Spleen (tissue), 11 donors: ENCODE measurements around the gene HSPA1L. TPM values are rescaled to one million over a fixed set of nuclear protein-coding genes. Genes with fewer than 3 reads are reported as not detected.

ENCODE experiments used
- DNase-seq: peaks from one replicate; pipeline ENCODE4 v3.0.0-alpha.2; 2020
- H3K27ac ChIP-seq, 8 donors: fragments of 200-600 bp; sonication (generic) in 7 of 8; 1 replicate in 4 of 8; 2 replicates in 4 of 8; pipeline versions ENCODE4 v1.5.0 to v1.8.0; 2016 to 2021; ENCODE audit warnings: inconsistent platforms in 4 of 8, mild to moderate bottlenecking in 4 of 8, moderate library complexity in 1 of 8
- H3K27me3 ChIP-seq, 7 donors: fragments of 200-600 bp; sonication (generic) in 6 of 7; replicated peaks in 1 of 7; 1 replicate in 4 of 7; 2 replicates in 3 of 7; pipeline versions ENCODE4 v1.5.0 to v1.8.0; 2016 to 2021; ENCODE audit warnings: inconsistent platforms in 3 of 7, mild to moderate bottlenecking in 1 of 7
- H3K36me3 ChIP-seq, 6 donors: fragments of 200-600 bp; sonication (generic) in 5 of 6; 1 replicate in 4 of 6; 2 replicates in 2 of 6; pipeline versions ENCODE4 v1.5.0 to v1.8.0; 2016 to 2021; ENCODE audit warnings: inconsistent platforms in 2 of 6
- H3K4me1 ChIP-seq, 6 donors: fragments of 200-600 bp; sonication (generic) in 5 of 6; 1 replicate in 3 of 6; 2 replicates in 3 of 6; pipeline versions ENCODE4 v1.5.0 to v1.8.0; 2016 to 2021; ENCODE audit warnings: inconsistent platforms in 3 of 6
- H3K4me3 ChIP-seq, 8 donors: fragments of 200-600 bp; sonication (generic) in 7 of 8; 1 replicate in 4 of 8; 2 replicates in 4 of 8; pipeline versions ENCODE4 v1.5.0 to v1.8.0; 2016 to 2021; ENCODE audit warnings: inconsistent platforms in 4 of 8, mild to moderate bottlenecking in 4 of 8, moderate library complexity in 2 of 8
- H3K9me3 ChIP-seq, 8 donors: fragments of 200-600 bp; sonication (generic) in 7 of 8; 1 replicate in 4 of 8; 2 replicates in 4 of 8; pipeline versions ENCODE4 v1.5.0 to v1.8.0; 2016 to 2021; ENCODE audit warnings: inconsistent platforms in 4 of 8
- POLR2A ChIP-seq, 3 donors: fragments of 450-650 bp; IDR thresholded peaks; one replicate each; pipeline ENCODE4 v1.5.1; 2017; ENCODE audit warnings: antibody characterized with exemption in 3 of 3, mild to moderate bottlenecking in 1 of 3
- POLR2AphosphoS5 ChIP-seq, 3 donors: sonication (generic); formaldehyde crosslinking; IDR thresholded peaks; one replicate each; pipeline ENCODE4 v1.5.1; 2017; ENCODE audit warnings: antibody characterized with exemption in 3 of 3
- WGBS, 5 donors: extraction: QIAGEN DNeasy Blood & Tissue Kit in 3 of 5; methylation state at CpG; one replicate each; pipeline versions ENCODE4 v1.1.5 to v1.1.7; 2013 to 2018; 5-methylcytosine and 5-hydroxymethylcytosine counted together
- intact Hi-C: fragments of 100-400 bp; cut with DNase I; formaldehyde crosslinking; loops from one replicate; pipeline ENCODE4 v1.15.0; 2023; ENCODE audit warnings: low total_unique reads
- polyA plus RNA-seq, 3 donors: library from polyadenylated mRNA; stranded (reverse); fragments of 200-250 nt; gene quantifications; one replicate each; pipeline ENCODE4 v1.2.1, GENCODE V29; 2013
- small RNA-seq, 4 donors: library from RNA; depleted of rRNA; stranded (forward); fragments of <200 nt; gene quantifications; one replicate each; pipeline ENCODE3, GENCODE V24; 2016
- total RNA-seq, 7 donors: library from RNA; depleted of rRNA in 3 of 7; stranded (reverse); fragments of >200 nt in 3 of 7; fragmentation: NEBNext Ultra II Directional in 4 of 7; extraction: Animal tissue kit (Norgen Biotek cat#: 25700) in 4 of 7; gene quantifications; one replicate each; pipeline versions ENCODE4 v1.1.0 to v1.2.1, GENCODE V29; 2016 to 2021
- TF ChIP-seq, protein P1 (sequence below), 11 experiments: fragments of 200-600 bp in 7 of 11; fragments of 450-650 bp in 4 of 11; sonication (generic) in 4 of 11; IDR thresholded peaks in 8 of 11; conservative IDR thresholded peaks in 3 of 11; 1 replicate in 7 of 11; 2 replicates in 4 of 11; pipeline versions ENCODE4 v1.4.0 to v1.8.0; 2016 to 2021; ENCODE audit warnings: antibody characterized with exemption in 11 of 11, inconsistent platforms in 4 of 11, mild to moderate bottlenecking in 1 of 11
- donor health status: healthy with polysubstance abuse.
- donor health status: DM: no; HTN: no; CAD: no; lungs with moderate emphysema.
- donor health status: DM: no; HTN: no; CAD: no.
- donor health status: Bipolar disorder and iron deficiency.
- donor health status: healthy.
- donor health status: DM: no; HTN: no; CAD: no.
- donor health status: DM: yes; HTN: yes; CAD: no.

The HSPA1L gene
- total and polyA plus RNA-seq, 10 donors, result 0.93 to 3.7 (median 2.9) TPM

DNA sequence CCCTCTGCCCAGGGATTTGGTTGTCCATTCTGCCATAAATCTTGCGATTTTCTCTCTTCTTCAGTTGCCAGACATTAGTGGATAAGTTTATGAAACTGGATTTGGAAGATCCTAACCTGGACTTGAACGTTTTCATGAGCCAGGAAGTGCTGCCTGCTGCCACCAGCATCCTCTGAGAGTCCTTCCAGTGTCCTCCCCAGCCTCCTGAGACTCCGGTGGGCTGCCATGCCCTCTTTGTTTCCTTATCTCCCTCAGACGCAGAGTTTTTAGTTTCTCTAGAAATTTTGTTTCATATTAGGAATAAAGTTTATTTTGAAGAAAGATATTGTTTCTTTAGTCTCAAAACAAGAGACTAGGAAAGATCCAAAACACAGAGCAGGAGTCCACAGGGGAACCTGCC, 52.7 kb downstream of the HSPA1L start, which contains the start of gene SAPCD1:
Gene SAPCD1 (plus strand): TSS at position 301 of the 400 bp plus-strand sequence. CDS start 399 bp downstream, outside the sequence.
- H3K27ac ChIP-seq, result peak within 1 kb of the TSS in 3 of 8 donors; percentile 6 to 20 (median 10)
- WGBS, 5 donors, result 79 to 84% (median 82%) methylated on average over 4 of the region's 4 CpGs
- TF ChIP-seq POLR2A (IDR thresholded peaks at IDR 0.05) (no peak), POLR2AphosphoS5 (IDR thresholded peaks at IDR 0.05) (no peak)
- TF ChIP-seq, protein P1, sequence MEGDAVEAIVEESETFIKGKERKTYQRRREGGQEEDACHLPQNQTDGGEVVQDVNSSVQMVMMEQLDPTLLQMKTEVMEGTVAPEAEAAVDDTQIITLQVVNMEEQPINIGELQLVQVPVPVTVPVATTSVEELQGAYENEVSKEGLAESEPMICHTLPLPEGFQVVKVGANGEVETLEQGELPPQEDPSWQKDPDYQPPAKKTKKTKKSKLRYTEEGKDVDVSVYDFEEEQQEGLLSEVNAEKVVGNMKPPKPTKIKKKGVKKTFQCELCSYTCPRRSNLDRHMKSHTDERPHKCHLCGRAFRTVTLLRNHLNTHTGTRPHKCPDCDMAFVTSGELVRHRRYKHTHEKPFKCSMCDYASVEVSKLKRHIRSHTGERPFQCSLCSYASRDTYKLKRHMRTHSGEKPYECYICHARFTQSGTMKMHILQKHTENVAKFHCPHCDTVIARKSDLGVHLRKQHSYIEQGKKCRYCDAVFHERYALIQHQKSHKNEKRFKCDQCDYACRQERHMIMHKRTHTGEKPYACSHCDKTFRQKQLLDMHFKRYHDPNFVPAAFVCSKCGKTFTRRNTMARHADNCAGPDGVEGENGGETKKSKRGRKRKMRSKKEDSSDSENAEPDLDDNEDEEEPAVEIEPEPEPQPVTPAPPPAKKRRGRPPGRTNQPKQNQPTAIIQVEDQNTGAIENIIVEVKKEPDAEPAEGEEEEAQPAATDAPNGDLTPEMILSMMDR (IDR thresholded peaks at IDR 0.05 in 8 of 11, conservative IDR thresholded peaks at IDR 0.05 in 3 of 11), result no peak
- no peaks in the 10 kb centered on the region for H3K9me3 ChIP-seq
- peaks cover 0 to 15% (median 5%) of the 10 kb centered on the region in 6 donors for H3K4me1 ChIP-seq
- peak; percentile 16 for DNase-seq
- intact Hi-C loops, result no loop called here
- no peak within 1 kb of the TSS for H3K4me3 ChIP-seq
- no peaks in the 10 kb centered on the region for H3K27me3 ChIP-seq
- peaks cover 0 to 52% (median 7%) of the 10 kb centered on the region in 6 donors for H3K36me3 ChIP-seq

- Histone ChIP-seq H3K4me1 (peaks cover 0 to 6% (median under 1%) of the 10 kb centered on the region in 6 donors), H3K36me3 (peaks cover 0 to 52% (median 7%) of the 10 kb centered on the region in 6 donors), H3K27me3 (no peaks in the 10 kb centered on the region), H3K4me3 (no peak overlapping the region), H3K9me3 (no peaks in the 10 kb centered on the region), H3K27ac (no peak overlapping the region)
- intact Hi-C loops, result no loop called here
- no peak for TF ChIP-seq POLR2AphosphoS5 (IDR thresholded peaks at IDR 0.05)
- TF ChIP-seq, protein P1 (IDR thresholded peaks at IDR 0.05 in 8 of 11, conservative IDR thresholded peaks at IDR 0.05 in 3 of 11), result no peak
- TF ChIP-seq POLR2A (IDR thresholded peaks at IDR 0.05), result no peak
- 90 to 98% (median 96%) methylated on average over 8 of the region's 8 CpGs for WGBS, 5 donors
- DNase-seq, result peak; percentile 57
These were observed 53.7 kb downstream of the HSPA1L start for GRCh38 chr6:31761343-31761742.

DNA sequence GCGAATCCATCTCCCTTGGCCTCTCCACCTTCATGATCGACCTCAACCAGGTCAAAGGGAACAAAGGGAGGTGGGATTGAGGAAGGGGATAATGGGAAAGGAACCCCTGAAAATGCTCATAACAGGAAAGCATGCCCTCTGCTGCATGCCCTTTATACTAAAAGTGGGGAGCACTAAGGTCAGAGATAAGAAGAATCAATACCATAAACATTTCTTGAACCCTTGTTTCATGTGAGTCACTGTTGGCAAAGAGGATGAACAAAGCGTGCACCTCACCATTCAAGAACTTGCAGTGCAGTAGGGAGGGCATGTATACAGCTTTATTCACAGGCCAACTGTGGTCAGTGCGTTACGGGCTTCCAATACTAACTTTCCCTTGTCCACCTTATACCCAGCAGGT, 54.3 kb downstream of the HSPA1L start:
- Histone ChIP-seq H3K4me3 (no peak overlapping the region), H3K27me3 (no peaks in the 10 kb centered on the region), H3K36me3 (peaks cover 0 to 52% (median 7%) of the 10 kb centered on the region in 6 donors), H3K9me3 (no peaks in the 10 kb centered on the region), H3K4me1 (peaks cover 0 to under 1% (median 0%) of the 10 kb centered on the region in 6 donors), H3K27ac (no peak overlapping the region)
- no peak for DNase-seq
- intact Hi-C loops, result no loop called here
- TF ChIP-seq POLR2A (IDR thresholded peaks at IDR 0.05), result no peak
- TF ChIP-seq POLR2AphosphoS5 (IDR thresholded peaks at IDR 0.05), result no peak
- TF ChIP-seq, protein P1 (IDR thresholded peaks at IDR 0.05 in 8 of 11, conservative IDR thresholded peaks at IDR 0.05 in 3 of 11), result no peak
- WGBS, 5 donors, result 93 to 97% (median 94%) methylated on average over 5 of the region's 5 CpGs

Small RNA genes within 50 kb of the gene (small RNA-seq; reads per million reads assigned to genes)
- gene MSH5-SAPCD1 (0 reads per million in 4 donors), gene RF00019 (0 reads per million in 4 donors), gene SAPCD1 (0 reads per million in 4 donors), gene SNORD48 (434 to 1,657 (median 726) reads per million in 4 donors), gene SNORD52 (0 reads per million in 4 donors)

Other genes starting within 250 kb of the HSPA1L start
Only the 30 nearest of the 40 such genes appear.
- 100 to 1,000 TPM; 211 to 328 (median 260) TPM for gene BAG6, start 162.6 kb downstream of the HSPA1L start, total RNA-seq
- 100 to 1,000 TPM; 195 to 311 (median 310) TPM for gene BAG6, start 162.6 kb downstream of the HSPA1L start, polyA plus RNA-seq
- 1 to 10 TPM in 6 of 7 donors, under 1 TPM in 1; 0.66 to 3.9 (median 2.5) TPM for gene APOM, start 159.4 kb downstream of the HSPA1L start, total RNA-seq
- 1 to 10 TPM; 4.7 to 9.7 (median 7.5) TPM for gene APOM, start 159.4 kb downstream of the HSPA1L start, polyA plus RNA-seq
- 10 to 100 TPM; 24.1 to 37.4 (median 28.6) TPM for gene C6orf47, start 154.5 kb downstream of the HSPA1L start, total RNA-seq
- 10 to 100 TPM; 12.2 to 22.6 (median 13.4) TPM for gene C6orf47, start 154.5 kb downstream of the HSPA1L start, polyA plus RNA-seq
- gene GPANK1, start 150.3 kb downstream of the HSPA1L start, total RNA-seq, result 10 to 100 TPM; 12.7 to 21.3 (median 17.4) TPM
- gene GPANK1, start 150.3 kb downstream of the HSPA1L start, polyA plus RNA-seq, result 10 to 100 TPM; 12.4 to 19.2 (median 14.8) TPM
- gene CSNK2B, start 149.2 kb downstream of the HSPA1L start, total RNA-seq, result 100 to 1,000 TPM; 122 to 294 (median 150) TPM
- gene CSNK2B, start 149.2 kb downstream of the HSPA1L start, polyA plus RNA-seq, result 100 to 1,000 TPM; 132 to 163 (median 139) TPM
- gene LY6G5B, start 145.3 kb downstream of the HSPA1L start, total RNA-seq, result 10 to 100 TPM; 11.0 to 25.3 (median 16.3) TPM
- 1 to 10 TPM; 3.0 to 5.8 (median 3.7) TPM for gene LY6G5B, start 145.3 kb downstream of the HSPA1L start, polyA plus RNA-seq
- gene LY6G5C, start 134.2 kb downstream of the HSPA1L start, total RNA-seq, result 1 to 10 TPM; 3.3 to 7.9 (median 5.8) TPM
- gene LY6G5C, start 134.2 kb downstream of the HSPA1L start, polyA plus RNA-seq, result 1 to 10 TPM; 3.3 to 4.3 (median 3.5) TPM
- 10 to 100 TPM; 55.8 to 80.7 (median 71.1) TPM for gene ABHD16A, start 112.0 kb downstream of the HSPA1L start, total RNA-seq
- gene ABHD16A, start 112.0 kb downstream of the HSPA1L start, polyA plus RNA-seq, result 10 to 100 TPM; 30.2 to 42.3 (median 34.4) TPM
- 1 to 10 TPM; 1.6 to 4.9 (median 2.2) TPM for gene LY6G6F, start 108.4 kb downstream of the HSPA1L start, total RNA-seq
- gene LY6G6F, start 108.4 kb downstream of the HSPA1L start, polyA plus RNA-seq, result under 1 TPM; 0.11 to 0.68 (median 0.35) TPM
- not detected for gene LY6G6D, start 99.9 kb downstream of the HSPA1L start, total RNA-seq
- gene LY6G6D, start 99.9 kb downstream of the HSPA1L start, polyA plus RNA-seq, result not detected
- gene LY6G6C, start 93.5 kb downstream of the HSPA1L start, total RNA-seq, result under 1 TPM in 2 of 7 donors, not detected in 5; 0.49 to 0.77 TPM
- not detected for gene LY6G6C, start 93.5 kb downstream of the HSPA1L start, polyA plus RNA-seq
- gene MPIG6B, start 91.9 kb downstream of the HSPA1L start, total RNA-seq, result 10 to 100 TPM in 4 of 7 donors, 1 to 10 TPM in 3; 7.9 to 15.1 (median 10.6) TPM
- gene MPIG6B, start 91.9 kb downstream of the HSPA1L start, polyA plus RNA-seq, result under 1 TPM; 0.46 to 0.61 (median 0.48) TPM
- gene DDAH2, start 86.0 kb downstream of the HSPA1L start, total RNA-seq, result 100 to 1,000 TPM in 1 of 7 donors, 10 to 100 TPM in 6; 63.0 to 116 (median 72.3) TPM
- gene DDAH2, start 86.0 kb downstream of the HSPA1L start, polyA plus RNA-seq, result 10 to 100 TPM; 67.1 to 84.7 (median 81.0) TPM
- gene CLIC1, start 78.8 kb downstream of the HSPA1L start, total RNA-seq, result 100 to 1,000 TPM; 296 to 392 (median 326) TPM
- gene CLIC1, start 78.8 kb downstream of the HSPA1L start, polyA plus RNA-seq, result 100 to 1,000 TPM; 321 to 447 (median 388) TPM
- 10 to 100 TPM; 20.2 to 35.2 (median 27.6) TPM for gene MSH5, start 75.3 kb downstream of the HSPA1L start, total RNA-seq
- 10 to 100 TPM; 11.2 to 26.7 (median 23.1) TPM for gene MSH5, start 75.3 kb downstream of the HSPA1L start, polyA plus RNA-seq
- gene SAPCD1, start 52.6 kb downstream of the HSPA1L start, total RNA-seq, result 10 to 100 TPM in 1 of 7 donors, 1 to 10 TPM in 5, not detected in 1; 3.6 to 11.8 (median 5.3) TPM
- 10 to 100 TPM in 1 of 3 donors, 1 to 10 TPM in 2; 7.5 to 14.2 (median 8.3) TPM for gene SAPCD1, start 52.6 kb downstream of the HSPA1L start, polyA plus RNA-seq
- 1 to 10 TPM in 4 of 7 donors, under 1 TPM in 2, not detected in 1; 0.68 to 2.6 (median 1.3) TPM for gene VWA7, start 38.0 kb downstream of the HSPA1L start, total RNA-seq
- 1 to 10 TPM in 1 of 3 donors, under 1 TPM in 2; 0.09 to 1.2 (median 0.11) TPM for gene VWA7, start 38.0 kb downstream of the HSPA1L start, polyA plus RNA-seq
- 10 to 100 TPM; 32.4 to 97.3 (median 62.5) TPM for gene VARS1, start 19.5 kb downstream of the HSPA1L start, total RNA-seq
- gene VARS1, start 19.5 kb downstream of the HSPA1L start, polyA plus RNA-seq, result 10 to 100 TPM; 31.1 to 49.0 (median 38.3) TPM
- 10 to 100 TPM; 35.9 to 54.4 (median 42.9) TPM for gene LSM2, start 8.3 kb downstream of the HSPA1L start, total RNA-seq
- 10 to 100 TPM; 74.5 to 98.9 (median 80.4) TPM for gene LSM2, start 8.3 kb downstream of the HSPA1L start, polyA plus RNA-seq
- gene HSPA1A, start 260 bp upstream of the HSPA1L start, total RNA-seq, result 100 to 1,000 TPM in 6 of 7 donors, 10 to 100 TPM in 1; 97.7 to 384 (median 127) TPM
- 10 to 100 TPM; 16.4 to 58.5 (median 27.7) TPM for gene HSPA1A, start 260 bp upstream of the HSPA1L start, polyA plus RNA-seq
- 100 to 1,000 TPM in 1 of 7 donors, 10 to 100 TPM in 6; 40.4 to 372 (median 48.3) TPM for gene HSPA1B, start 12.5 kb upstream of the HSPA1L start, total RNA-seq
- 10 to 100 TPM in 1 of 3 donors, 1 to 10 TPM in 2; 7.4 to 20.6 (median 8.7) TPM for gene HSPA1B, start 12.5 kb upstream of the HSPA1L start, polyA plus RNA-seq
- gene NEU1, start 47.5 kb upstream of the HSPA1L start, total RNA-seq, result 10 to 100 TPM; 28.6 to 60.7 (median 39.0) TPM
- gene NEU1, start 47.5 kb upstream of the HSPA1L start, polyA plus RNA-seq, result 10 to 100 TPM; 14.0 to 22.6 (median 19.4) TPM
- gene SLC44A4, start 63.7 kb upstream of the HSPA1L start, total RNA-seq, result 1 to 10 TPM; 1.0 to 5.9 (median 3.3) TPM
- gene SLC44A4, start 63.7 kb upstream of the HSPA1L start, polyA plus RNA-seq, result under 1 TPM; 0.20 to 0.83 (median 0.26) TPM
- 10 to 100 TPM; 38.6 to 60.7 (median 49.0) TPM for gene EHMT2, start 82.4 kb upstream of the HSPA1L start, total RNA-seq
- gene EHMT2, start 82.4 kb upstream of the HSPA1L start, polyA plus RNA-seq, result 10 to 100 TPM; 36.5 to 66.1 (median 57.7) TPM
- 1 to 10 TPM; 1.3 to 4.6 (median 4.2) TPM for gene ZBTB12, start 86.8 kb upstream of the HSPA1L start, total RNA-seq
- gene ZBTB12, start 86.8 kb upstream of the HSPA1L start, polyA plus RNA-seq, result 1 to 10 TPM; 1.5 to 4.3 (median 2.4) TPM
- 100 to 1,000 TPM in 2 of 7 donors, 10 to 100 TPM in 5; 62.5 to 173 (median 83.2) TPM for gene C2, start 112.4 kb upstream of the HSPA1L start, total RNA-seq
- 10 to 100 TPM; 17.2 to 28.4 (median 25.4) TPM for gene C2, start 112.4 kb upstream of the HSPA1L start, polyA plus RNA-seq
- gene CFB, start 130.8 kb upstream of the HSPA1L start, total RNA-seq, result 10 to 100 TPM in 6 of 7 donors, 1 to 10 TPM in 1; 5.4 to 35.8 (median 20.1) TPM
- 10 to 100 TPM; 24.1 to 31.2 (median 24.3) TPM for gene CFB, start 130.8 kb upstream of the HSPA1L start, polyA plus RNA-seq
- 10 to 100 TPM; 37.4 to 50.7 (median 44.8) TPM for gene NELFE, start 143.7 kb upstream of the HSPA1L start, total RNA-seq
- 10 to 100 TPM; 35.0 to 47.1 (median 45.3) TPM for gene NELFE, start 143.7 kb upstream of the HSPA1L start, polyA plus RNA-seq
- gene SKIC2, start 143.9 kb upstream of the HSPA1L start, total RNA-seq, result 100 to 1,000 TPM in 1 of 7 donors, 10 to 100 TPM in 6; 52.1 to 102 (median 75.7) TPM
- gene SKIC2, start 143.9 kb upstream of the HSPA1L start, polyA plus RNA-seq, result 100 to 1,000 TPM in 2 of 3 donors, 10 to 100 TPM in 1; 61.8 to 107 (median 102) TPM
- 10 to 100 TPM; 21.0 to 34.3 (median 26.2) TPM for gene DXO, start 156.9 kb upstream of the HSPA1L start, total RNA-seq
- gene DXO, start 156.9 kb upstream of the HSPA1L start, polyA plus RNA-seq, result 10 to 100 TPM; 19.1 to 28.1 (median 26.3) TPM